SH-SY5Y (cell line): Measurements from ENCODE around the gene FYB1.

ENCODE experiments used
- GATA2 ChIP-seq: IDR thresholded peaks from 2 replicates; pipeline ENCODE4 v1.6.1; 2011; ENCODE audit warnings: mild to moderate bottlenecking, low read depth, low read length
- GATA3 ChIP-seq: IDR thresholded peaks from 2 replicates; pipeline ENCODE4 v1.6.1; 2011; ENCODE audit warnings: low read depth, mild to moderate bottlenecking, low read length, moderate library complexity

FYB1 gene

DNA sequence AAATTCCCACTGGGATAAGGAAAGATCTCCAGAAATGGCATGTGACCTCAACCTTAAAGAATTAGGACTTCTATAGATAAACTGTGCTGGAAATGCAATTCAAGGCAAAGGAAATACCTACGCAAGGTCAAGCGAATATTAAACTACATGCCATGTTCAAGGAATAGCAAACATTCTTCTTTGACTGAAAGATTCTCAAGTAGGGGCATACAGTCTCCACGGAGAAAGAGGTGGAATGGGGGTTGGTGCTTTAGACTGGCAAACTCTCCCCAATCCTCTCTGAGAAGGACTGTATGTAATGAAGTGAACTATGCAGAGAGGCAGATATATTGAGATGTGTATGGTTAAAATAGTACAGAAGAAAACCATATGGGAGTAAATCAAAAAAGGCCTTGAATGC is 151.3 kb downstream of the FYB1 start:
- TF ChIP-seq GATA2 (no peak), GATA3 (no peak)

DNA sequence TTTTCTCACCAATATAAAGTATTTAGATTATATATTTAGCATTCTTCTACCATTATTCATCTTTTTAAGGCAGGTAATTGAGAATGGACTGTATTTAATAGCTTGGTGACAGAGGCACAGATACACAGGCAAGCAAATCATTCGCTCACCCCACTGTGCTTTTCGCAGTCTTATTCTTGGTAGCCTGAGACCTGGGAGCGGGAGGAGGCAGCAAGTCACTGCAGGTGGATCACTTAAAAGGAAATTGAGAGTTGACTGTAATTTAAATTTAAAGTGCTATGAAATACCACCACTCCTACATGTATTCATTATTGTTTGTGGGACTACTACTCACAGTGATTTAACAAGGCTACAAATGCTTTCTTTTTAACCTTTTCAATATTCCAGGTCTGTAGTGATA is 154.9 kb downstream of the FYB1 start:
- no peak for TF ChIP-seq GATA2
- TF ChIP-seq GATA3, result no peak

DNA sequence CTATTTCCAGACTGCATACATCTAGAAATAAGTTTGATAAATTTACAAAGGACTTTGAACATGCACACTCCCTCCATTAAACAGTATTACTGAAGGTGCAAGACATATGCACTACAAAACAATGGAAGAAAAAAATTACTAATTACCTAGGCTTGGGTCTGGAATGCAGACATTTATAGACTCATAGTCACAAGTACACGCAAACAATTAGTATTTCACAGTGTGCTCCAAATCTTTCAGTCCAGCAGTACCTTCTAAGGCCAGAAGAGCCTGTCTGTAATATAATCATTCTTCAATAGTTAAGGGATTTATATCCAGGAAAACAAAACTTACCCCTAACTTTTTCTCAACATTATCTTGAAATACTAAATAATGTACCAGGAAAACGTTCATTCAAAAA is 156.3 kb downstream of the FYB1 start:
- TF ChIP-seq GATA2, result no peak
- TF ChIP-seq GATA3, result no peak

DNA sequence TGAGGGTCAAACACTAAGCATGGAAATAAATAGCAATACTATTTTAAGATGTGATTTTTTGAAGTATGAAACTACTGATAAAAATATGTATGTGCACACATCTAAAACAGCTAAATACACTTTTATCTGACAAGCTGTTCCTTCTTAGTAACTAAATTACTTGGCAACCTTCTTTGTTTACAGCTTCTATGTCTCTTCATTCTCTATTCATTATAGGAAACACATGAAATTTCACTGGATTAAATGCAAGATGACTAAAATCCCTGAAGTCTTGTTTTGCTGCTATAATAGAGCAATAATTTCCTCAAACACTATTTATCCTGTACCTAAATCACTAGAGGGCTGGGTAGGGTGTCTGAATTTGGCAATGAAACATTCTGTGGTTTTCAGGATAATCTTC is 156.8 kb downstream of the FYB1 start:
- no peak for TF ChIP-seq GATA3

DNA sequence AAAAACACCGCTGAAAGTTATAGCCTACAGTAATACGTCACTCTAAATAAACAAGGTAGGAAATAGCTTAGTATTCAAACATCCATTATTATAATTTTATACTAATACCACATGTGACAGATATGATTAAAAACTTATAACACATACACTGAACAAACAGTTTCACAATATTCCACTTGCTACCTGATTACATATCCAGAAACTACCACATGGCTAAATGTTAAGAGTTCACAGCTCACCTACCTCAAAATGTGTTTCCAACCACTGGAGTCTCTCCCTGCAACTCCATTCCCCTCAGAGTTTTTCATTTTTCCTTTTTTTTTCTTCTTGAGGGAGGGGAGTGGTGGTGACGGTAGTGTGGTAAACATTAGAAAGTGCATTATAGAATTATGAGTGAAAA is 157.3 kb downstream of the FYB1 start:
- TF ChIP-seq GATA2 (no peak), GATA3 (no peak)

DNA sequence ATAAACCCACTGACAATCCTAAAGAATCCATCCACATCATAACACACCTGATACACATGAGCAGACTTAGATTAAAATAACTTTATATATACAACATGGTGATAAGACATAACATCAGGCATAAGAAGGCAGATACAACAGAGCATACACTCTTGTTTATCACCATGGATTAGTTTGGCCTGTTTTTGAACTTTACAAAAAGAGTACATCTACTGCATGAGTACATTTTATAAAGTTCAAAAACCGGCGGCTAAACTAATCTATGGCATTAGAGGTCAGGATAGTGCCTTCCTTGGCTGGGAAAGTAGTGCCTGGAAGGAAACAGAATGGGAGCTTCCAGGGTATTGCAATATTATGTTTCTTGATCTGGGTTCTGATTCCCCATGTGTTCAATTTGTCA is 160.3 kb downstream of the FYB1 start:
- TF ChIP-seq GATA3 (no peak), GATA2 (no peak)

DNA sequence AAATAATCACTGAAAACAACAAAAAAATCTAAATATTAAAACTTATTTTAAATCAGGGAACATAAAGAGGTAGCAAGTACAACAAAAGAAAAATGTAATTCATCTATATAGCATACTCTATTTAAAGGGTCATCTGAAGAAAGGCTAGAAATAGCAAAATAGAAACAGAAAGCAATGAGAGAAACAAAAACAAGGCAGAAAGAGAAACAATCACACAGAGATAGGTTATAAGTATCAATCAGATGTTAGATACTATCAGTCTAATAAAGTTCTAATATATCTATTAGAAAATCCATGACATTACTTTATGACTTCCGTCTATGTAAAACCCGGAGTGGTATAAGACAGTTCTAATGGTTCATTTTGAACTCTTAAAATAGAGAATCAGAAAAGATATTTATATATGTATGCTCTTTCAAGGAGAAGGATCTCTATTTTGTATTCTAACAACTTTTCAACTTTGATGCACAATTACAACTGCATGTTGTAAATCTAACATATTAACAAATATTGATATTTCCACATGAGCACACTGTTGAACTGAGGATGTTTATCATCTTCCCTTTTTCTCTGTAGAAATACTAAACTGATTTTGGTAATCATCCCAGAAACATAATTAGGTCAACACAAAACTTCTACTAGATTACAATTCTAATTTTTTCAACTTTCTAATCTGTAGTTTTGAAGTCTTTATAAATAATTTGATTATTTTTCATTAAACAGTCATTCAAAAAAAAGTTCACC is 161.0 kb downstream of the FYB1 start:
- TF ChIP-seq GATA2 (no peak), GATA3 (no peak)

DNA sequence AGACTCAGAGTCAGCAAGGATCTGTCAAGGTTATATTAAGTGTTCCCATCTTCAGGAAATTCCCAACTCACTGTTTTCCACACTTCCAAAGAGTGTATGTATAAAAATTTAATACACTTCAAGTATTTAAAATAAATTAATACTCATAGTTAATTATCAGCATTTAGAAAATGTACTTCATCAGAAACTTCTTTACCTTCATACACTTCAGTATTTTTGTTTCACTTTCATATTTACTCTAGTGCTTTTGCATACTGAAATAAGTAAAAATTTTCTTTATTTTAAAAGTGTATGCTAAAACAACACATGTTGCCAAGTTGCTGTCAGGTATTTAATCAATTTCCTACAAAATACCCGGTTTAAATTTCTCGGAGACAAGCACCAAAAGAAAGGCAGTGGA is 161.6 kb downstream of the FYB1 start:
- TF ChIP-seq GATA3 (no peak), GATA2 (no peak)

DNA sequence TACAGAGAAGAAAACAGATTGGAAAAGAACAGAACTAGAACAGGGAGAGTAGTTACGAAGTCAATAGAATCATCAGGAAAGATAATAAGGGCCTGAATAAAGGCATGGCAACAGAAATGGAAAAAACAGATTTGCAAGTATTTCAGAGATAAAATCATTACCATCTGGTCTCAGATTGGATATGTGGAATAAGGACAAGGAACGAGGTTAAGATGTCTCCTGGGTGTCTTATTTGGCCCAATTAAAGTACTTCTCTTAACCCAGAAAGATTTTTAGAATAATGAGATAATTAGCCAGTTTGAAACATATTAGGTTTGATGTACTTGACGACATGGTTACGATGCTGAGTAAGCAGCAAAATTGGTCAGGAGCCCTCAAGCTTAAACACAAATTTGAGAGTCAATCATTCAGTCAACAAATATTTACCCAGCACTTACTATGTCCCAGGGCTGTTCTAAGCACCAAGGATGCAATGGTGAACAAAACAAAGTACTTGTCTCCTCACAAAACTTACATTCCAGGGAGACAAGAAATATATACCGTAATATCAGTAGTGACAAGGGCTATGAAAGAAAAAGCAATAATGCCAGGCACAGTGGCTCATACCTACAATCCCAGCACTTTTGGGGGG is 163.5 kb downstream of the FYB1 start:
- no peak for TF ChIP-seq GATA2
- no peak for TF ChIP-seq GATA3
